A549 (cell line): Measurements from ENCODE around the gene NR2F1. TPM values are rescaled to one million over a fixed set of nuclear protein-coding genes. Genes with fewer than 3 reads are reported as not detected.

Experiments
- ATAC-seq, 2 experiments: fragments of 200-7000 bp in 1 of 2; fragments of >200 bp in 1 of 2; cut with Nextera tagmentation in 1 of 2; cut with Tn5 transposase in 1 of 2; 3 replicates each; pipeline versions ENCODE4 v1.8.0 to v1.9.1; 2018 to 2020; ENCODE audit warnings: mild to moderate bottlenecking in 1 of 2, moderate library complexity in 1 of 2
- CTCF ChIA-PET: fragments of 300-600 bp; sonication (Branson Sonifier 250); formaldehyde crosslinking; extraction: SDS; loops from one replicate; lab custom pipeline; 2021; ENCODE audit warnings: antibody characterized with exemption, inconsistent platforms; lab: Yijun Ruan, JAX
- POLR2A ChIA-PET: fragments of 350-600 bp; formaldehyde crosslinking; extraction: SDS; loops from one replicate; lab custom pipeline; 2021; ENCODE audit warnings: antibody characterized with exemption, inconsistent platforms; lab: Yijun Ruan, JAX
- DNase-seq, 2 experiments: peaks; one replicate each; pipeline versions ENCODE4 v3.0.0 to v3.0.0-alpha.2; 2011 to 2016; ENCODE audit warnings: low read depth in 1 of 2, low spot score in 1 of 2
- FAIRE-seq: peaks from 2 replicates; lab custom pipeline; 2011; peaks lifted over from hg19 to GRCh38; lab: Jason Lieb, UNC
- H3K27ac ChIP-seq, 2 experiments: fragments of >200 bp; sonication (Bioruptor Twin); formaldehyde crosslinking; 3 replicates each; pipeline ENCODE4 v1.5.1; 2016 to 2017
- H3K4me1 ChIP-seq: fragments of >200 bp; sonication (Bioruptor Twin); formaldehyde crosslinking; 3 replicates; pipeline ENCODE4 v1.6.1; 2016
- H3K4me2 ChIP-seq: fragments of >200 bp; sonication (Bioruptor Twin); formaldehyde crosslinking; 3 replicates; pipeline ENCODE4 v1.6.1; 2016
- H3K4me3 ChIP-seq: fragments of >200 bp; sonication (Bioruptor Twin); formaldehyde crosslinking; 3 replicates; pipeline ENCODE4 v1.5.1; 2016
- H3K9me3 ChIP-seq: fragments of >200 bp; sonication (Bioruptor Twin); formaldehyde crosslinking; 3 replicates; pipeline ENCODE4 v1.6.1; 2016
- BCL3 ChIP-seq: fragments of >200 bp; sonication (Bioruptor Twin); formaldehyde crosslinking; IDR thresholded peaks from 3 replicates; pipeline ENCODE4 v1.6.1; 2016
- CEBPB ChIP-seq, 2 experiments: fragments of >200 bp in 1 of 2; sonication (Bioruptor Twin) in 1 of 2; formaldehyde crosslinking in 1 of 2; IDR thresholded peaks; 2 replicates each; pipeline ENCODE4 v1.6.1; 2012 to 2016
- CTCF ChIP-seq: fragments of >200 bp; sonication (Bioruptor Twin); formaldehyde crosslinking; IDR thresholded peaks from 3 replicates; pipeline ENCODE4 v1.5.1; 2016
- HOXA7 ChIP-seq: fragments of 250-450 bp; sonication (Bioruptor Pico); IDR thresholded peaks from 2 replicates; pipeline ENCODE4 v1.5.0; 2020; ENCODE audit warnings: mild to moderate bottlenecking, moderate library complexity
- HOXB13 ChIP-seq: fragments of 250-450 bp; sonication (Bioruptor Pico); IDR thresholded peaks from 2 replicates; pipeline ENCODE4 v1.5.0; 2020; ENCODE audit warnings: low read depth, mild to moderate bottlenecking, moderate library complexity
- JUN ChIP-seq, 2 experiments: fragments of >200 bp; sonication (Bioruptor Twin); formaldehyde crosslinking; IDR thresholded peaks; 2 replicates in 1 of 2; 3 replicates in 1 of 2; pipeline ENCODE4 v1.6.1; 2016 to 2017
- JUNB ChIP-seq: fragments of >200 bp; sonication (Bioruptor Twin); formaldehyde crosslinking; IDR thresholded peaks from 2 replicates; pipeline ENCODE4 v1.6.1; 2016
- MYC ChIP-seq: IDR thresholded peaks from 2 replicates; pipeline ENCODE4 v1.6.1; 2012; ENCODE audit warnings: mild to moderate bottlenecking, inconsistent platforms, low read length, improper control_type of control experiment, borderline replicate concordance
- RAD21 ChIP-seq, 2 experiments: fragments of >200 bp in 1 of 2; sonication (Bioruptor Twin) in 1 of 2; formaldehyde crosslinking in 1 of 2; IDR thresholded peaks in 1 of 2; conservative IDR thresholded peaks in 1 of 2; 2 replicates in 1 of 2; 3 replicates in 1 of 2; pipeline ENCODE4 v1.6.1; 2012 to 2018; ENCODE audit warnings: inconsistent platforms in 1 of 2
- REST ChIP-seq: fragments of 200-600 bp; sonication (generic); IDR thresholded peaks from 2 replicates; pipeline ENCODE4 v1.6.1; 2016; ENCODE audit warnings: antibody characterized with exemption, mild to moderate bottlenecking, moderate library complexity
- RNF2 ChIP-seq: fragments of 200-600 bp; sonication (generic); IDR thresholded peaks from 2 replicates; pipeline ENCODE4 v1.6.1; 2016; ENCODE audit warnings: low read depth, mild to moderate bottlenecking, antibody characterized with exemption, moderate library complexity, borderline replicate concordance
- SMC3 ChIP-seq: fragments of >200 bp; sonication (Bioruptor Twin); formaldehyde crosslinking; IDR thresholded peaks from 3 replicates; pipeline ENCODE4 v1.6.1; 2018; ENCODE audit warnings: inconsistent platforms
- WGBS: methylation state at CpG from one replicate; pipeline ENCODE4 v1.1.6; 2017; ENCODE audit errors: missing lambda C conversion rate; 5-methylcytosine and 5-hydroxymethylcytosine counted together
- polyA plus RNA-seq, 4 experiments: library from polyadenylated mRNA; depleted of rRNA in 3 of 4; stranded (reverse); fragments of >200 nt; fragmentation: RNase III in 1 of 4; extraction: RNeasy Plus Mini Kit Qiagen cat#74134 plus additional on column Dnase treatment in 1 of 4; gene quantifications; 2 replicates in 3 of 4; 3 replicates in 1 of 4; pipeline ENCODE4 v1.2.3, GENCODE V29; 2011 to 2017
- TF ChIP-seq, protein P1 (sequence below): IDR thresholded peaks from 2 replicates; pipeline ENCODE4 v1.6.1; 2012

NR2F1 gene
- polyA plus RNA-seq, 2 of the 4 experiments (the other 2 are of a cell fraction) = 5.0 to 5.2 TPM

- DNase-seq = no peak
- no peak overlapping the region for H3K4me2 ChIP-seq
- no peak for TF ChIP-seq HOXA7 (CRISPR knock-in tag)
- TF ChIP-seq SMC3 = no peak
- no peak for TF ChIP-seq JUNB
- no peak for TF ChIP-seq MYC
- no peak for TF ChIP-seq HOXB13
- no peak for TF ChIP-seq RAD21 (conservative IDR thresholded peaks at IDR 0.05 in 1 of 2, IDR thresholded peaks at IDR 0.05 in 1 of 2)
- no peak for TF ChIP-seq CEBPB (IDR thresholded peaks at IDR 0.05)
- TF ChIP-seq, protein P1, sequence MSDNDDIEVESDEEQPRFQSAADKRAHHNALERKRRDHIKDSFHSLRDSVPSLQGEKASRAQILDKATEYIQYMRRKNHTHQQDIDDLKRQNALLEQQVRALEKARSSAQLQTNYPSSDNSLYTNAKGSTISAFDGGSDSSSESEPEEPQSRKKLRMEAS = no peak
- no peaks in the 10 kb centered on the region for H3K9me3 ChIP-seq
- POLR2A ChIA-PET = no interaction called here
- CTCF ChIA-PET = interaction anchor here (0.5 to 3.5 kb wide), 5 partner anchors 14 to 419 kb away, joined by 3 to 25 read pairs (median 3); partner anchors contain the start of gene NR2F1-AS1
- no peak for FAIRE-seq
- peaks cover 8% of the 10 kb centered on the region; the same call in 2 of the 3 replicates for H3K4me1 ChIP-seq
- ATAC-seq = no peak
- H3K27ac ChIP-seq = no peak overlapping the region
- no peak overlapping the region for H3K4me3 ChIP-seq
These were observed 23.3 kb downstream of the NR2F1 start for GRCh38 chr5:93606382-93606752.

DNA sequence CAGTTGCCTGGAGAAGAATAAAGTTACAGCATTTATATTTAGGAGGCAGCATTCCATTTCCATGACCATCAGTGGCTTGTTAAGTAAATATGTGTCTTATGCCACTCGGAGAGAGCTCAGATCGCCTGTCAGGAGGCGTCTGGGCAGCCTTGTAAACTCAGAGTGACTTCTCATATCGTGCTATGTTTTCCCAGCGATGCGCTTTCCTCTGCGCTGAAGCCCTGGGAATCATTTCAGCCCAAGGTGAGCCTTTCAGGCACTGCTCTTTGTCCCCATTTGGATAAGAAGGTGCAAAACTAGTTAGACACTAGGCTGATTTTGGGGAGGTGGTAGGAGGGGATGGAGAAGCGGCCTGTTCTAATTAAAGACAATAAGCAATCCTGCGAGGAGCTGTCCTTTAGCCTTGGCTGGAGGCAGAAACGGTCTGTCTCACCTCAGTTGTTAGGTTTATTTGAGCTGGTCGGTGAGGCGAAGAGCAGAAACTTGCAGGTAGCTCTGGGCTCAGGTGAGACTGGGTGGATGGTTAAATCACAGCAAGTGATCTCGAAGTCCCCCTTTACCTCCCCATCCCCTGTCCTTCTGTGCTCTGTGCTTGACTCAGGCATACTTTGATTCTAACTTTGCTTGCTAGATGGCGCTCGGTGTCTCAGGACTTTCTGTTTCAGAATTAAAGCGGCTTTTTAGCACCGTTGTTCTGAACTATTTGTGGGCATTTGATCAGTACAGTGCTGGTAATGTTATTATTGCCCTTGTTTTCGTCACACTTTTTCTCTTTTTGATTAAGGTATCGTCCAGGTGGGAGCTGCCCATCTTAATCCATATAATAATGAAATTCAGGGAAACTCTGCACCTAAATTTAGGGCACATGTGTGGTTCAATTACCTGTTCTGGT lies 24.6 kb downstream of the NR2F1 start:
- WGBS = 14% methylated on average over 19 of the region's 19 CpGs
- Histone ChIP-seq H3K27ac (no peak overlapping the region), H3K4me2 (peak overlapping the region; percentile 59), H3K4me1 (peaks cover 15% of the 10 kb centered on the region; the same call in 2 of the 3 replicates)
- DNase-seq = peak; percentile 42 to 57
- FAIRE-seq = peak; percentile 90
- ATAC-seq = peak; percentile 72 to 86
- TF ChIP-seq SMC3 (peak; percentile 72), JUN (IDR thresholded peaks at IDR 0.05) (no peak), CTCF (peak; percentile 76), REST (0 out of 2 replicates have a peak, but pooled peaks have one; percentile 24), BCL3 (no peak), RNF2 (peak; percentile 55), MYC (no peak), RAD21 (conservative IDR thresholded peaks at IDR 0.05 in 1 of 2, IDR thresholded peaks at IDR 0.05 in 1 of 2) (peak; percentile 75 to 77)
- TF ChIP-seq, all 56 proteins: peak for 5
- CTCF ChIA-PET = interaction anchor here (0.6 to 3.5 kb wide), 25 partner anchors 8 to 1083 kb away, joined by 3 to 25 read pairs (median 4); partner anchors contain the start of genes NR2F1, NR2F1-AS1 and POU5F2
- Histone ChIP-seq H3K4me3 (peak overlapping the region; percentile 7; the same call in 2 of the 3 replicates), H3K9me3 (no peaks in the 10 kb centered on the region)
- POLR2A ChIA-PET = no interaction called here
